ENCODE measurements around the gene TP53I13.

Gene TP53I13

GRCh38 chr17:29577001-29577370, 8.5 kb downstream of the TP53I13 start:
- Histone ChIP-seq H3K27ac (replicated peaks) (no peak overlapping the region), H3K4me3 (replicated peaks; ENCODE audit: insufficient read depth, low read length) (no peak overlapping the region), H3K27me3 (ENCODE audit: insufficient read depth, poor library complexity, severe bottlenecking) (no peaks in the 10 kb centered on the region)
- no peak for DNase-seq (ENCODE audit: low read depth in 1 of 2, low spot score in 1 of 2)
- TF ChIP-seq REST (IDR thresholded peaks at IDR 0.05; ENCODE audit: insufficient replicate concordance, low read depth) (no peak), SPI1 (IDR thresholded peaks at IDR 0.05; ENCODE audit: borderline replicate concordance, low read depth) (no peak), GABPA (IDR thresholded peaks at IDR 0.05; ENCODE audit: low read depth) (no peak), POLR2AphosphoS5 (IDR thresholded peaks at IDR 0.05; ENCODE audit: low read depth) (no peak), CTCF (IDR thresholded peaks at IDR 0.05; ENCODE audit: insufficient read depth, low read length) (no peak)

GRCh38 chr17:29577385-29578211, 9.1 kb downstream of the TP53I13 start:
- no peak for TF ChIP-seq REST (IDR thresholded peaks at IDR 0.05; ENCODE audit: insufficient replicate concordance, low read depth)
- TF ChIP-seq GABPA (IDR thresholded peaks at IDR 0.05; ENCODE audit: low read depth) = no peak
- TF ChIP-seq POLR2AphosphoS5 (IDR thresholded peaks at IDR 0.05; ENCODE audit: low read depth) = no peak
- no peak for TF ChIP-seq SPI1 (IDR thresholded peaks at IDR 0.05; ENCODE audit: borderline replicate concordance, low read depth)
- no peak for TF ChIP-seq CTCF (IDR thresholded peaks at IDR 0.05; ENCODE audit: insufficient read depth, low read length)
- Histone ChIP-seq H3K4me3 (replicated peaks; ENCODE audit: insufficient read depth, low read length) (no peak overlapping the region), H3K27ac (replicated peaks) (no peak overlapping the region), H3K27me3 (ENCODE audit: insufficient read depth, poor library complexity, severe bottlenecking) (no peaks in the 10 kb centered on the region)
- DNase-seq (ENCODE audit: low read depth in 1 of 2, low spot score in 1 of 2) = no peak

GRCh38 chr17:29578626-29579485, 10.4 kb downstream of the TP53I13 start:
- no peak overlapping the region for H3K27ac ChIP-seq (replicated peaks)
- no peak for DNase-seq (ENCODE audit: low read depth in 1 of 2, low spot score in 1 of 2)
- no peaks in the 10 kb centered on the region for H3K27me3 ChIP-seq (ENCODE audit: insufficient read depth, poor library complexity, severe bottlenecking)
- no peak for TF ChIP-seq SPI1 (IDR thresholded peaks at IDR 0.05; ENCODE audit: borderline replicate concordance, low read depth)
- TF ChIP-seq POLR2AphosphoS5 (IDR thresholded peaks at IDR 0.05; ENCODE audit: low read depth) = no peak
- TF ChIP-seq REST (IDR thresholded peaks at IDR 0.05; ENCODE audit: insufficient replicate concordance, low read depth) = no peak
- TF ChIP-seq CTCF (IDR thresholded peaks at IDR 0.05; ENCODE audit: insufficient read depth, low read length) = no peak
- TF ChIP-seq GABPA (IDR thresholded peaks at IDR 0.05; ENCODE audit: low read depth) = no peak
- H3K4me3 ChIP-seq (replicated peaks; ENCODE audit: insufficient read depth, low read length) = no peak overlapping the region

Measured in HL-60 (cell line).